Progenitor cell of endocrine pancreas (in vitro differentiated cells): ENCODE measurements around the gene POFUT2. TPM values are rescaled to one million over a fixed set of nuclear protein-coding genes. Genes with fewer than 3 reads are reported as not detected.

Source experiments
- DNase-seq: peaks from one replicate; pipeline ENCODE4 v3.0.0; 2021; ENCODE audit warnings: low spot score; ENCODE audit not compliant: unreplicated experiment
- H3K27ac Mint-ChIP-seq: 2 replicates; pipeline ENCODE4 v1.8.0; 2021; ENCODE audit warnings: mild to moderate bottlenecking, moderate library complexity, mixed read lengths
- H3K27me3 Mint-ChIP-seq: 2 replicates; pipeline ENCODE4 v1.8.0; 2021; ENCODE audit warnings: mixed read lengths
- H3K36me3 Mint-ChIP-seq: 2 replicates; pipeline ENCODE4 v1.8.0; 2022; ENCODE audit warnings: mixed read lengths; ENCODE audit not compliant: insufficient read depth
- H3K4me1 Mint-ChIP-seq: 2 replicates; pipeline ENCODE4 v1.8.0; 2021; ENCODE audit warnings: low read depth, mixed read lengths
- H3K4me3 Mint-ChIP-seq: 2 replicates; pipeline ENCODE4 v1.8.0; 2021; ENCODE audit warnings: low read depth, mild to moderate bottlenecking, moderate library complexity, mixed read lengths
- H3K9me3 Mint-ChIP-seq: 2 replicates; pipeline ENCODE4 v1.8.0; 2021; ENCODE audit warnings: low read depth, mixed read lengths
- total RNA-seq: library from RNA; stranded (reverse); gene quantifications from 2 replicates; pipeline ENCODE4 v1.2.1, GENCODE V29; 2021
- TF ChIP-seq, protein P1 (sequence below): fragments of 200-600 bp; sonication (generic); IDR thresholded peaks from one replicate; pipeline ENCODE4 v1.5.0; 2021; ENCODE audit warnings: antibody characterized with exemption, mild to moderate bottlenecking; ENCODE audit not compliant: unreplicated experiment

Gene POFUT2
- total RNA-seq, 1 donor from 2014 or later: 47.8 TPM

DNA sequence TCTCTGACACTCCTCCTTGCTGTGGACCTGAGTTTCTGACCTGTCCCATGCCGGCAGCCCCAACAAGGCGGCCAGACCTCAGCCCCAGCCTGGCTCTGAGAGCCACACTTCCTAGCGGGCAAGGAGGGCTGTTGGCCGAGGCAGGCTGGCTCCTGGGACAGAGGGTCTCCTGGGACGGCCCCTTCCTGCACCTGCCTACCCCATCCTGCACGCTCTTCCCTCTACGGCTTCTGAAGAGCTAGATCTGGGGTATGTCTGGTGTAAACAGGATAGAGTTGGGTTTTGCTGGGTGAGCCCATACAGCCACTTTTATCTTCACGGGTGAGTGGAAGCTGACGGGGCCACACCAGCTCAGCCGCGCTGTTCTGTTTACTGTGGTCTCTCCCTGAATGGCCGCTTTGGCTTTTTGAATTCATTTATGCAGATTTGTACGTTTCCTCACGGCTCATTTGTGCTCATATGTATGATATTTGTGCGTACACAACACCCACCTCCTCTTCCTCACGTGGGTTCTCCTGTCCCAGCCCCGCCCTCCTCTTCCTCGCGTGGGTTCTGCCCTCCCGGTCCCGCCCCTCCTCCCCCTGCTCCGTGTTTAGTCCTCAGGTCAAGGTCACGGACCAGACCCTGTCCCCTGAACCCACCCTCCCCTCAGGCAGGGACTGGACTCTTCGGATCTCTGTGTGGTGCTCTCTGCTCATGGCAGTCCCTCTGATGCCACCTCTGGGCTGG lies 34.7 kb upstream of the POFUT2 start:
- peak overlapping the region; percentile 49 for H3K27ac Mint-ChIP-seq
- no peaks in the 10 kb centered on the region for H3K36me3 Mint-ChIP-seq
- H3K4me1 Mint-ChIP-seq: peaks cover 16% of the 10 kb centered on the region
- TF ChIP-seq, protein P1, sequence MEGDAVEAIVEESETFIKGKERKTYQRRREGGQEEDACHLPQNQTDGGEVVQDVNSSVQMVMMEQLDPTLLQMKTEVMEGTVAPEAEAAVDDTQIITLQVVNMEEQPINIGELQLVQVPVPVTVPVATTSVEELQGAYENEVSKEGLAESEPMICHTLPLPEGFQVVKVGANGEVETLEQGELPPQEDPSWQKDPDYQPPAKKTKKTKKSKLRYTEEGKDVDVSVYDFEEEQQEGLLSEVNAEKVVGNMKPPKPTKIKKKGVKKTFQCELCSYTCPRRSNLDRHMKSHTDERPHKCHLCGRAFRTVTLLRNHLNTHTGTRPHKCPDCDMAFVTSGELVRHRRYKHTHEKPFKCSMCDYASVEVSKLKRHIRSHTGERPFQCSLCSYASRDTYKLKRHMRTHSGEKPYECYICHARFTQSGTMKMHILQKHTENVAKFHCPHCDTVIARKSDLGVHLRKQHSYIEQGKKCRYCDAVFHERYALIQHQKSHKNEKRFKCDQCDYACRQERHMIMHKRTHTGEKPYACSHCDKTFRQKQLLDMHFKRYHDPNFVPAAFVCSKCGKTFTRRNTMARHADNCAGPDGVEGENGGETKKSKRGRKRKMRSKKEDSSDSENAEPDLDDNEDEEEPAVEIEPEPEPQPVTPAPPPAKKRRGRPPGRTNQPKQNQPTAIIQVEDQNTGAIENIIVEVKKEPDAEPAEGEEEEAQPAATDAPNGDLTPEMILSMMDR: no peak
- no peaks in the 10 kb centered on the region for H3K9me3 Mint-ChIP-seq
- no peak for DNase-seq
- no peak overlapping the region for H3K4me3 Mint-ChIP-seq
- peaks cover 4% of the 10 kb centered on the region for H3K27me3 Mint-ChIP-seq

DNA sequence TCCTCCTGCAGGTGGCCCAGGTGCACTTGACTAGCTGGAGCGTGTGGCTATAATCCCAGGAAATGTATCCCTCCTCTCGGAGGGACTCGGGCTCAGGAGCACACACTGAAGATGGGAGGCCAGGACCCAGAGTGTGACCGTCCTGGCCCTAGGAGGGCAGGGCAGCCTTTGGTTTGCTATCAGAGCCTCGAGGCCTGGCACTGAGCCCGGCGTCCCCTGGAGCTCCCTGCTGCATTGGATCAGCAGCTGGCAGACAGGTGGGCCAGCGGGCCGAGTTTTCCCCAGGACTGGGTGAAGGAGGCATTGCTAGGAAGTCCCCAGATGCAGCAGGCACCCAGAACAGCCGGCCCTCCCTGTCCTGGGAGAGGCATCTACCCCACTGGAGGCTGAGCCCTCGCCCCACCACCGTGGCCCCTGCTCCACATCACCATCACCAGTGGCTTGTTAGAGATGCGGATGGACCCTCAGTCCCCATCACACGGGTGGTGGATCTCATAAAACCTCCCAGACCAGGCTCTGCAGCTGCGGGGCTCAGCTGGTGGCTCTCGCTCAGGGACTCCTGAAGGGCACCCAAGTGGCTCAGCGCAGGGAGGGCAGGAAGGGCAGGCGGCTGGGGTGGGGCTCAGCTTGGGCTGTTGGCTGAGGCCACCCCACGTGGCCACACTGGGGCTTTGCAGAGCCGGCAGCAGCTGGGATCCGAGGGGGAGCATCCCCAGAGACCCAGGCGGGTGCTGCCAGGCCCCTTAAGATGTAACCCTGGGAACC lies 32.7 kb upstream of the POFUT2 start:
- peaks cover 16% of the 10 kb centered on the region for H3K4me1 Mint-ChIP-seq
- H3K27me3 Mint-ChIP-seq: no peaks in the 10 kb centered on the region
- TF ChIP-seq, protein P1: no peak
- no peak overlapping the region for H3K27ac Mint-ChIP-seq
- no peaks in the 10 kb centered on the region for H3K9me3 Mint-ChIP-seq
- H3K4me3 Mint-ChIP-seq: no peak overlapping the region
- no peaks in the 10 kb centered on the region for H3K36me3 Mint-ChIP-seq
- no peak for DNase-seq

DNA sequence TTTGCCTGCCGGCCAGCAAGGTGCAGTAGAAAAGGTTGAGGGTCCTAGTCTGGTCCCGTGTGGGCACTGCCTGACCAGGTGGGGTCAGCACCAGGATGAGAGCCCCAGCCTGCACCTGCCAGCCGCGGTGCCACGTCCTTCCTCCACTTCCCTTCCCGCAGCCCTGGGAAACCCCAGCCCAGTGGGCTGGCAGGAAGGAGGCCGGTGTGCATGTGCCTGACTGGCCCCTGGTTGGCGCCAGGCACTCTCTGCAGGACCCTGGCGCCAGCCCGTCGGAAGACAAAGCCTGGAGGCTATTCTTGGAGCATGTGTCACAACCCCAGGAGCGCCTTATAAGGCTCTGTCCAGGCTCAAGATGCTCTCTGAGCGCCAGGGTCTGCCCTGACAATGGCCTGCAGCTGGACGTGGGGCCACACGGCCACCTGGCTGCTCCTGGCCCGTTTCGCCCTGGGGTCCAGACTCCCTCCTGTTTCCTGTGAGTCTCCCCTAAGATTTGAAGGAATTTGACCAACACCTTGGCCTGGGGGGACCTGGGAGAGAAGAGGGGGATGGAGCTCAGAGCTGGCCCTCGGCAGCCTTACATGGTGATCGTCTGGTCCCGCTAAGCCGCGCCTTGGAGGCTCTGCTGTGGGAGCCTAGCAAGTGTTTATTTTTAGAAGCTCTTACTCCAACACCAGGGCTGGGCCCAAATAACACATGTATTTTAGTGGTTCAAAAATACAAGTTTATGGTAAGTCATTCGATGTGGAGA lies 31.9 kb upstream of the POFUT2 start:
- no peak overlapping the region for H3K27ac Mint-ChIP-seq
- H3K4me1 Mint-ChIP-seq: peaks cover 16% of the 10 kb centered on the region
- no peaks in the 10 kb centered on the region for H3K36me3 Mint-ChIP-seq
- no peak overlapping the region for H3K4me3 Mint-ChIP-seq
- TF ChIP-seq, protein P1: no peak
- no peak for DNase-seq
- peaks cover 8% of the 10 kb centered on the region for H3K9me3 Mint-ChIP-seq
- no peaks in the 10 kb centered on the region for H3K27me3 Mint-ChIP-seq

DNA sequence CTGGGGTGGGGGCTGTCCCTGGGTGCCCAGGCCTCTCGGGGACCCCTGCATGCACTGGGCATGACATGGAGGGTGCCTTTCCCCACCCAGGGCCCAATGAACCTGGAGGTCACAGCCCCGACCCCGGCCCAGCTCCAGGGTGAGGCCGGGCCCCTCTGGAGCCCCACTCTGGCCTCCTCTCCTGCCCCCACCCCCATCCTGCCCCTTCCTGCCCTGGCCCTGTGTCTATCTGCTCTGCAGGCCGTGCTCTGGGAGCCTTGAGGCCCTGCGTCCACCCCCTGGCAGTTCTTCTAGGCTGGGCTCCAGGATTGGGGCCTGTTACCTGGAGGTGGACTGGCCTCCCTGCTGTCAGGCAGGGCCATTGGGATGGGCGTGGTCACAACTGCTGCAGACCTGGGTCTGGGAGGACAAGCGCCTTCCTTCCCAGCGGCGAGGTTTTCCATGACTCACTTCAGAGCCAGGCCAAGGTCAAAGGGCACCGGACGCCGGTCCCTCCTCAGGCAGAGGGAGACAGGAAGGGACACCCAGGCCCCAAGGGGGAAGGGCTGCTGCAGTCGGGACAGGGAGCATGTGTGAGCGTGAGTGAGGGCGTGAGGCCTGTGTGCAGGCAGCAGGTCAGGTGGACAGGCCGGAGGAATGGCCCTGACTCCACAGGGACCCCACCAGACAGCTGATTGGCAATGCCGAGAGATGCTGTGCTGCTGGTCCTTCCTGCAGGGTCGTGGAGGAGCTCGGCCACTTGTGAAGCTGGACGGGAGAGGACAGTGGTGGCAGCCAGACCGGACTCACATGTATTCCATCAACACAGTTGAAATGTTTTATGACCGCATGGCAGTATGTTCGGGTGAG lies 31.1 kb upstream of the POFUT2 start:
- peaks cover 14% of the 10 kb centered on the region for H3K4me1 Mint-ChIP-seq
- peak overlapping the region; percentile 89 for H3K27ac Mint-ChIP-seq
- H3K36me3 Mint-ChIP-seq: no peaks in the 10 kb centered on the region
- TF ChIP-seq, protein P1: no peak
- H3K4me3 Mint-ChIP-seq: no peak overlapping the region
- H3K27me3 Mint-ChIP-seq: no peaks in the 10 kb centered on the region
- no peak for DNase-seq
- H3K9me3 Mint-ChIP-seq: peaks cover 9% of the 10 kb centered on the region
